Vagina (tissue), 2 donors: ENCODE data around the gene GTPBP1.

Experiments
- POLR2A ChIP-seq, 2 donors: fragments of 450-650 bp; IDR thresholded peaks; one replicate each; pipeline ENCODE4 v1.6.1; 2017; ENCODE audit warnings: antibody characterized with exemption in 2 of 2, mild to moderate bottlenecking in 2 of 2, moderate library complexity in 2 of 2
- TF ChIP-seq, protein P1 (sequence below), 3 experiments: fragments of 450-650 bp in 2 of 3; fragments of 200-600 bp in 1 of 3; sonication (generic) in 1 of 3; IDR thresholded peaks; one replicate each; pipeline ENCODE4 v1.5.1; 2017 to 2019; ENCODE audit warnings: antibody characterized with exemption in 3 of 3, mild to moderate bottlenecking in 2 of 3, moderate library complexity in 2 of 3

DNA sequence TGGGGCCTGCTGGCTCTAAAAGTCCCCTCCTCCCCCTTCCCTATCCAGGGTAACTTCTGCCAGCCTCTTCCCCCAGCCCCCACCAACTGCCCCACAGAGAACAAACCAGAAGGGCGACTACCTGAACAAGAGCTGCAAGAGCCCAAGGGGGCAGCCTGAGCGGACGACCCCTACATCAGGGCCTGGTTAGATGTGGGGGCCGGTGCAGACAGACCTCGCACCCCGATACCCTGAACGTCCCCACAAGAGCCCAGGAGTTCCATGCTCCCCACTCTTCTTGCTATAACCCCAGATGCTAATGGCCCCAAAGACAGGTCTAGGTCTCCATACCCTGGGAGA lies 29.4 kb downstream of the GTPBP1 start:
- TF ChIP-seq, protein P1, sequence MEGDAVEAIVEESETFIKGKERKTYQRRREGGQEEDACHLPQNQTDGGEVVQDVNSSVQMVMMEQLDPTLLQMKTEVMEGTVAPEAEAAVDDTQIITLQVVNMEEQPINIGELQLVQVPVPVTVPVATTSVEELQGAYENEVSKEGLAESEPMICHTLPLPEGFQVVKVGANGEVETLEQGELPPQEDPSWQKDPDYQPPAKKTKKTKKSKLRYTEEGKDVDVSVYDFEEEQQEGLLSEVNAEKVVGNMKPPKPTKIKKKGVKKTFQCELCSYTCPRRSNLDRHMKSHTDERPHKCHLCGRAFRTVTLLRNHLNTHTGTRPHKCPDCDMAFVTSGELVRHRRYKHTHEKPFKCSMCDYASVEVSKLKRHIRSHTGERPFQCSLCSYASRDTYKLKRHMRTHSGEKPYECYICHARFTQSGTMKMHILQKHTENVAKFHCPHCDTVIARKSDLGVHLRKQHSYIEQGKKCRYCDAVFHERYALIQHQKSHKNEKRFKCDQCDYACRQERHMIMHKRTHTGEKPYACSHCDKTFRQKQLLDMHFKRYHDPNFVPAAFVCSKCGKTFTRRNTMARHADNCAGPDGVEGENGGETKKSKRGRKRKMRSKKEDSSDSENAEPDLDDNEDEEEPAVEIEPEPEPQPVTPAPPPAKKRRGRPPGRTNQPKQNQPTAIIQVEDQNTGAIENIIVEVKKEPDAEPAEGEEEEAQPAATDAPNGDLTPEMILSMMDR (IDR thresholded peaks at IDR 0.05) = no peak
- no peak for TF ChIP-seq POLR2A (IDR thresholded peaks at IDR 0.05)
